OCI-LY7 (cell line): Measurements from ENCODE around the gene ARL15.

Experiments
- EZH2phosphoT487 ChIP-seq: fragments of 200-600 bp; sonication (generic); IDR thresholded peaks from 2 replicates; pipeline ENCODE4 v1.6.1; 2018; ENCODE audit warnings: low read depth, borderline replicate concordance, mild to moderate bottlenecking, mixed run types, antibody characterized with exemption, low read length, moderate library complexity, mixed read lengths
- TF ChIP-seq, protein P1 (sequence below): fragments of 200-600 bp; sonication (generic); conservative IDR thresholded peaks from 2 replicates; pipeline ENCODE4 v1.5.1; 2014; ENCODE audit warnings: mild to moderate bottlenecking, antibody characterized with exemption, low read length, moderate library complexity, mixed read lengths

DNA sequence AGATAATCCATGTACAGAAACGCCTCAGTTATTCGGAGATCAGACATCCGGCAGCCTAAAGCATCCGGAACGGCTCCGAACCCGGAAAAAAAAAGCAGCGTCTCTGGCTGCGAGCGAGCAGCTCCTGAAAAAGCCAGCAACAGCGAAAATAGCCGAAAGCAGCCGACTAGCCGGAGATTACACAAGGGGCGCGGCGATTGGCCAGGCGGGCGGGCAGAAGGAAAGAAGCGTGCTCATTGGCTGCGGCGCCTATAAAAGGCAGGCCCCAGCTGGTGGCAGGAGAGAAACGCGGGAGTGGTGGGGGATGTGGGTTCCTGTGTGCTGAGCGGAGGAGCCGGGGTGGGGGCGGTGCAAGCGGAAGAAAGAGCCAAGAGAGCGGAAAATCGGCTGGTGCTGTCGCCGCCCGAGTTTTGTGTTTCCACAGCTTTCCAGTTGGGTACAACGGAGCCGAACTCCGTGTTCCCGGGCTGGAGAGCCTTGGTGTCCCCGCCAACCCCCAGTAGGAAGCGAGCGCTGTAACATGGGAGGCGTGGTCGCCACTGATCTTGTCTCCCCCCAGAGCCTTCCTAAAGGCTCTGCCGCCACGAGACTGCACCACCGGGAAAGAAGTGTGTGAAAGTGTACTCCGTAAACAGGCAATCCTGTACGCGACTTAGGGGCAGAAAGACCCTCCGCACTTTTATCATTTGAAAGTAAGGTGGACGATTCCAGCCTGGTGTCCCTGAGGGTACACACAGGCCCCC lies at the start of gene ARL15:
- TF ChIP-seq, protein P1, sequence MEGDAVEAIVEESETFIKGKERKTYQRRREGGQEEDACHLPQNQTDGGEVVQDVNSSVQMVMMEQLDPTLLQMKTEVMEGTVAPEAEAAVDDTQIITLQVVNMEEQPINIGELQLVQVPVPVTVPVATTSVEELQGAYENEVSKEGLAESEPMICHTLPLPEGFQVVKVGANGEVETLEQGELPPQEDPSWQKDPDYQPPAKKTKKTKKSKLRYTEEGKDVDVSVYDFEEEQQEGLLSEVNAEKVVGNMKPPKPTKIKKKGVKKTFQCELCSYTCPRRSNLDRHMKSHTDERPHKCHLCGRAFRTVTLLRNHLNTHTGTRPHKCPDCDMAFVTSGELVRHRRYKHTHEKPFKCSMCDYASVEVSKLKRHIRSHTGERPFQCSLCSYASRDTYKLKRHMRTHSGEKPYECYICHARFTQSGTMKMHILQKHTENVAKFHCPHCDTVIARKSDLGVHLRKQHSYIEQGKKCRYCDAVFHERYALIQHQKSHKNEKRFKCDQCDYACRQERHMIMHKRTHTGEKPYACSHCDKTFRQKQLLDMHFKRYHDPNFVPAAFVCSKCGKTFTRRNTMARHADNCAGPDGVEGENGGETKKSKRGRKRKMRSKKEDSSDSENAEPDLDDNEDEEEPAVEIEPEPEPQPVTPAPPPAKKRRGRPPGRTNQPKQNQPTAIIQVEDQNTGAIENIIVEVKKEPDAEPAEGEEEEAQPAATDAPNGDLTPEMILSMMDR, result no peak
- TF ChIP-seq EZH2phosphoT487, result no peak
